GM15510 (cell line): ENCODE results near the gene CPA4.

ENCODE experiments used
- POLR2A ChIP-seq: IDR thresholded peaks from 3 replicates; pipeline ENCODE4 v1.6.1; 2011; ENCODE audit warnings: borderline replicate concordance; ENCODE audit not compliant: insufficient read length; ENCODE audit errors: extremely low read depth

CPA4 gene

DNA sequence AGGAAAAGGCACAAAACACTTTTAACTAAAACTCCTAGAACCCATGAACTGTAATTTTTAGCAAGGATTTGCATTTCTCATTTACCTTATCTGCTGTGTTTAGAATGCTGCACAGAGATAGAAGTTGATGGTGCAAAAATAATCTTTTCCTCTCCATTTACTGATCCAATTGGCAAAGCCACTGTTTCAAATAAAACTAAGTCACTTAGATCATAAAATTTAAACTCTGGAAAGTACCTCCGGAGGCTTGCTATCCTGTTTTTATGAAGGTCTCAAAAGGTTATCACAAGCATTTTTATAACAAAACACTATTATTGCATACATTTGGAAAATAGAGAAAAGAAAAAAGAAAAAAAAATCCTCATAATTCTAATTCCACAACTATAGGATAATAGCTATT is 18.7 kb upstream of the CPA4 start:
- no peak for TF ChIP-seq POLR2A

DNA sequence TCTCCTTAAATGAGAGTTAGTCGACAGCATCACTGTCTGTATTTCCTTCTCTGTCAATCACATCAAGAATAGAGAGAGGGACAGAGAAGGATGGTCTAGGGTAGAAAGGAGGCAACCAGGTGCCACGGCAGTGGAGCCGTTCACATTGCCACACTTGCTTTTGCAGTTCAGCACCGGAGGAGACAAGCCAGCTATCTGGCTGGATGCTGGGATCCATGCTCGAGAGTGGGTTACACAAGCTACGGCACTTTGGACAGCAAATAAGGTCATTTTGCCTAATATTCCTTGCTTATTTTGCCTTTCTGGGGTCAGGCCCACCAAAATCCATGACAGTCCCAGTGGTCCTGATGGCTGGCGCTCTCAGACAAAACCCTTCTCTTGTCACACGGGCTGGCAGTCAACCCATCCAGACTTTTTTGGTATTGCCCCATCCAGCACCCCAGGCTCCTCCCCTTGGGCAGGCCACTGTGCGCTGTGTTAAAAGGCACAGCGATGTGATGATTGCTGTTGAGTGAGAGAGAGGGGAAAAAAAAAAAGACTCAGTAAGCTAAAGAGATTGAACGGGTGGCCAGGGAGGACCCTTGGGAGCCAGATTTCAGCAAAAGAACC is 17.9 kb upstream of the CPA4 start:
- TF ChIP-seq POLR2A = no peak

DNA sequence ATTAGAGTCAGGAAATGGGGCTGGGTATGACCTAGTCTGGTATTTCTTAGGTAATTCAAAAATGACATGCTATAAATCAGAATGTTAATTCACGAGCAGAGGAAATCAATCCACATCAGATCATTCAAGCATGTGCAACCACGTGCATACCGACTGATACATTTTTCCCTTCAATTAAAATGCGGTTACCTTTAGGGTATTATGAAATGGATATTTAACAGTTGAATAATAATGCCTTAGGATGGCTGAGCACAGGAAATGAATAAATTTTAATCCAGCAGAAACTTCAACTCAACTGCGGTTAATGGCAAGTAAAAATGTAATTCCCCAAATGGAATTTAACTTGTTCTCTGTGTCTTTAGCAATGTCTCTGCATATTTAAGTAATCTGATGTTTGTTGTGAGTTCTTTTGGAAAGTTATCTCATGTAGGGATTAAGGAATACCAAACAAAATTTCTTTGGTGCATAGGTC is 17.1 kb upstream of the CPA4 start:
- TF ChIP-seq POLR2A = no peak

DNA sequence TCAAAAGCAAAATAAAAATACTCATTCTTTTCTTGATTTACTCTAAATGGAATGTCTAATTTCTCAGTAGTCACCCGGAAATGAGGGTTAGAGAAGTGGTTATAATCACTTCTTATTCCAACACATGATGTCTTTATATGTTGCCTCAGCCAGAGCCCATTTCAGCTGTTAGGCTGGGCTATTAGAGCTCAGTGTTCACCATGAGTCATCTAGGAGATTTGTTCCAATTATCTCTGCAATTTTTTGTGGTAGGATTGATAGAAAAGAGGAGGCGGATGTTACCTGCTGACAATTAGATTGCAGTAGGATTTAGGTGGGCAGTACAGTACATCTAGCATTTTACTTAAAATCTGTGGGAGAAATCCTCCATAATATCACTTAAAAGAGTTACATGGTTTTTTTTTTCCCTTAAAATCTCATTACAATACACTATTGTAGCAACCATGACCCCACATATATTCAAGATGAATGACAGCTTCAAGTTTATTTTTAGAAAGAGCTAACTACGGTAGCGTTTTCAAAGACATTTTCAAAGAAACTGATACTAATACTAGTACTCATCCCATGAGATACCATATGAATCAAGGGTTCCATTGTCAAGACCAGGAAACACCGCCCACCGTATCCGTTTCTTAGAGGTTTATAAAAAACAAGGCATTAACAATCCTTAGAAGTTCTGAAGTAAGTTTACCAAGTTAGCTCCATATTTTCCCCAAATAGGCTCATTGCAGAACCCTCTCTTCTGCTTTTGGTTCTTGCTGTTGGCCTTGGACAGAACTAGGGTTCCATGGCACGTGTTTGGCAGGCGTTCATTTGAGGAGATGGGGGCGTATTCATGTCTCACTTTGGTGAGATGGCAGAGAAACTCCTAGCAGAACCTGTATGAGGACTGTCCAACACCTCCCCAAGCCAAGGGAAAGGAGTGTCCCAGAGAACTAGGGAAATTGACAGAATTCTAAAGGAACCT is 15.9 kb upstream of the CPA4 start:
- TF ChIP-seq POLR2A = no peak

DNA sequence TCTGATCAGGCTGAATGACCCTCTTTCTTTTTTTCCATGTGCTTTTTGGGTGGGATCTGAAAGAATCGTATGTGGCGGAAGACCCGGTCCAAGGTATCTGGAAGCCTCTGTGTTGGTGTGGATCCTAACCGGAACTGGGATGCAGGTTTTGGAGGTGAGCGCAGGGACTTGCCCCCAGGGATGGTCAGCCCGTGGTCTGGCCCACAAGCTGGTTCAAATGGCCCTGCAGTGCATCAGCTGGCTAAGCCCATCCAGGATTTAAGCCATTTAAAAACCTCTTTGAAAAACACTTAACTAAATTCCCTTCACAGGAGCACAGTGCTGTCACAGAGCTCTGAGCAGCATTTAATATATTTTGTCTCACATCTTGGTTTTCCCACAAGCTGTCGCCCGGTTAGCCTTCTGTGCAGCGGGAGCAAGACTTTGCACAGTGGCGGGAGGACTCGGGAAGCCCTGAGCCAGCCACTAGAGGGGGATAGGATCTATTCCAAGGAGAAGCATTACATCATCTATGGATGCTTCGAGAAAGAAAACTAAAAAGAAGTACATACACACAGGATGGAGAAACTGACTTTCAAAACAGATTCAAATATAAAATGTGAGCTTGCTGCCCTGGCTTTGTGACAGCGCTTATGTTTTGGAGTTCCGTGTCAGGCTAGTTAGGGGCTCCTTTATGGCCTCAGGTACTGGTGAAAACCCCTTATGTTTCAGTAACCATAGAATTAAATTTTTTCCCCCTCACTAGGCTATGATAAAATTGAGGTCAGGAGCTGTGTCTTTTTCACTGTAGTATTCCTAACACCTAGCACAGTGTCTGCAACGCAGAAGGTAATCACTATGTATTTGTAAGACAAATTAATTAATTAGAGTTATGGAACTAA is 15.0 kb upstream of the CPA4 start:
- TF ChIP-seq POLR2A = no peak

DNA sequence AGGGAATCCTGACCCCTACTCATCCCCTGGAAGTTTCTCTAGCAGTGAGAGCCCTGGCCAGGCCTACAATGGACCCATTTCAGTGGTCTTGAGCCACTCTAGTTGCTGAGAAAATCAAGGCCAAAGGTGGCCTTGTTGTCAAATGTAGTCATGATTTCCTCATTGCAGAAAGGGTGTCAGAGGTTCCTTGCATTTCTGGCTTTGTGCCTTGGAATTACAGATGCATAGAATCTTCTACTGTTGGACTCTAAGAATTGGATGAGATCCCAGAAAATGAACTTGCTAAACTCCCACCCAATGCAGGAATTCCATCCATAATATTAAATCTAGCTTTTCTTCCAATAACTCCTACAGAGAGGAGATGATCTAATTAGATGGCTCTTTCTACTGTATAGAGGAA is 14.1 kb upstream of the CPA4 start:
- TF ChIP-seq POLR2A = no peak

DNA sequence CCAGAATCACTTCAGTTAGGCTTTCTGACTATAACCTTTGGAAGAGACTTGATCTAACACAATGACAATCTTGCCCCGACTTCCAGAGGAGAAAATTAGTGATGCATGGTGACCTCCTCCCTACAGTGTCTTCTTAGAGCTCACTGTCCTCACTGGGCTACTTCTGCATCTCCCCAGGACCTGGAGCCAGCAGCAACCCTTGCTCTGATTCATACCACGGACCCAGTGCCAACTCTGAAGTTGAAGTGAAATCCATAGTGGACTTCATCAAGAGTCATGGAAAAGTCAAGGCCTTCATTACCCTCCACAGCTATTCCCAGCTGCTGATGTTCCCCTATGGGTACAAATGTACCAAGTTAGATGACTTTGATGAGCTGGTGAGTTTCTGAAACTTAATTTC is 13.7 kb upstream of the CPA4 start:
- TF ChIP-seq POLR2A = no peak

DNA sequence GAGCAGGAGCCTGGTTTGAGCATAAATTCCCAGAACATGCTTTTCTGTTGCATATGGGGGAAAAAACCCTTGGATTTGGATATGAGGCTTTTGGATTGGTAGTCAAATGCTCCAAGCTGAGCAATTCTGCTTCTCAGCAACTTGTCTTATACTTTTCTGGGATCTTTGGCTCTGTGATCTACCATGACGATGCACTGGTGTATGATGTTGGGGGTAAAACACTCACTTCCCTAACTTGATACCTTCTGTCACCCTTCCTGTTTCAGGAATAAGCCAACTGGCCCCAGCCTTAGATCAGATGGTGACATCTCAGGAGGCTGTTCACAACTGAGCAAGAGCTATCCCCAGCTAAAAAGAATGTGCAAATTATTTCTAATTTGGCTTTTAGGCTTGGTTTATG is 13.1 kb upstream of the CPA4 start:
- no peak for TF ChIP-seq POLR2A

DNA sequence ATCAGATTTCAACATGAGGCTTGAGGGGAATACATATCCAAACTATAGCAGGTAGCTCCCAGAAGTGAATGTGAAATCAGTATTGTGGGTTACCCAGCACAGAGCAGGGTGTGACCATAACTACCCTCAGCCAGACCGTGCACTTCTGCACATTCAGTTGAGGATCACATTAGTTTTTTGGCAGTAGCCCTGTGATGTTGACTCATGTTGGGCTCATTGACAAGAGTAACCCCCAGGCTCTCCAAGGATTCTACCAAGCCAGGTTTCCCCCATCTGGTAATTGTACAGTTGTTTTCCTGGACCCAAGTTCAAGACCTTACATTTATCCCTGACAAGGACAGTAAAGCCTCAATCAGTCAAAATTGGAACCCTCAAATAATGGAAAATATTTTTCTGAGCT is 11.7 kb upstream of the CPA4 start:
- no peak for TF ChIP-seq POLR2A

DNA sequence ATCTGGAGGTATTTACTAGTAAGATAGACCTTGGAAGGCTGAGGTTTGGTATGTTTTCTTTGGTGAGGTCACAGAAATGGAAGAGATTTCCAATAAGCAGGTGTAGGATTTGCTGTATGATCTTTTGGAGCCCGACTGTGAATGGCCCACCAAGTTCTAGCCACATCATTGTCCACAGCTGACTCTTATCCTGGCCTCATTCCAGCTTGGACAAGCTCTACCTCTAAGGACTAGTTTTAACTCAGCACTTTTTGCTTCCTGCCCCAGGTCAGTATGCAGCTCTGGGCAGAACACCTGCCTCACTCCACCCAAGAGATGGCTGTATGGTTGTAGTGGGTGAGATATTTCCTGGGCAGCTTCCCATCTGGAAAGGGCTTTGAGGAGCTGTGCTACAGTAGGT is 6.1 kb upstream of the CPA4 start:
- no peak for TF ChIP-seq POLR2A

DNA sequence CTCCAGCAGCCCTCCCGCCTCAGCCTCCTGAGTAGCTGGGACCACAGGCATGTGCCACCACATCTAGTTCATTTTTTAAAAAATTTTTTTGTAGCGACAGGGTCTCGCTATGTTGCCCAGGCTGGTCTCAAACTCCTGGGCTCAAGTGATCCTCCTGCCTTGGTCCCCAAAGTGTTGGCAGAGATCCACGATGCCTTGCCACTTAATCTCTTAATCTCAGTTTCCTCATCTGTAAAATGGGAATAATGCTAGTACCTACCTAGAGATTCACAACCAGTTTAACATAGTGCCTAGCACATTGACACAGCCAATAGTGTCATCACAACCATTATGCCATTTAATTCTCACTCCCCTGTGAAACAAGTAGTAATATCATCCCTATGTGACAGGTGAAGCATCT is 4.8 kb upstream of the CPA4 start:
- no peak for TF ChIP-seq POLR2A

DNA sequence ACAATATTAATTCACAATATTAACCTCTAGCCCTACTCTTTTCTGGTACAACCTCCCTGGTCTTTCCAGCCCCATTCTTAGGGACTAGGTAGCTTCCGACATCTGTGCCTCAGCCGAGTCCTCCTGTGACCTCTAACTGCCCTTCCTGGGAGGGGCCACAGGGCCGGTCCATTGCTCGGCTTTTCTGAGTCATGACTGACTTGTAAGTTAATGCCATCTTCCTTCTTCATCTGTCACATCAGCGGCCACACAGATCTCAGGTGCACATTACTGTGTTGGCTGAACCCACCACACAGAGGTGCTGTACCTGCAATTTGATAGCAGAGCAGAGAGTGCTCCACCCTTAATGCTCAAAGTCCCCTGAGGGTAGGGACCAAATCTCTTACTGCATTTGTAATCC is 4.1 kb upstream of the CPA4 start:
- TF ChIP-seq POLR2A = no peak

DNA sequence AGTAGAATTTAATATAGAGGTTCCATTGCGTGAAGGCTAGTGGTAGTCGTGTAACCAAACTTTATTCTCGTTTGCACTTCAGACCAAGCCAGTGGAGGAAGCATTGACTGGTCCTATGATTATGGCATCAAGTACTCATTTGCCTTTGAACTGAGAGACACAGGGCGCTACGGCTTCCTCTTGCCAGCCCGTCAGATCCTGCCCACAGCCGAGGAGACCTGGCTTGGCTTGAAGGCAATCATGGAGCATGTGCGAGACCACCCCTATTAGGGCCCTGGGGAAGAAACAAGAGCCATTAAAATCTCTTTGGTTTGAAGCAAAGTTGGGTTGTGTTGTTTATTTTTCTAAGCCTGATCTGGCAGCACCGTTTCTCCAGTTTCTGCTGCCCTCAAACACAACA is 3.5 kb upstream of the CPA4 start:
- TF ChIP-seq POLR2A = no peak

DNA sequence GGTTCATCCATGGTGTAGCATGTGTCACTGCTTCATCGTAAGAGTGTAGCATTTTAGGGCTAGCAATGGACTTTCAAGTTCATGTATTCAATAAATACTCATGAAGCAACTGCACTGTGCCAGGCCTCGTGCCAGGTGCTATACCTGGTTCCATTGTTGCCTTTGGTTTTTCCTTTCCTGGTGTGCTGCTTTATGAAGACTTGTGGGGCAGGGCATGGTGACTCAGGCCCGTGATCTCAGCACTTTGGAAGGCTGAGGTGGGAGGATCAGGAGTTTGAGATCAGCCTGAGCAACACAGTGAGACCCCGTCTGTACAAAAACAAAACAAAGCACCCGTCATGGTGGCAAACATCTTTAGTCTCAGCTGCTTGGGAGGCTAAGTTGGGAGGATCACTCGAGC is 2.2 kb upstream of the CPA4 start:
- TF ChIP-seq POLR2A = no peak

DNA sequence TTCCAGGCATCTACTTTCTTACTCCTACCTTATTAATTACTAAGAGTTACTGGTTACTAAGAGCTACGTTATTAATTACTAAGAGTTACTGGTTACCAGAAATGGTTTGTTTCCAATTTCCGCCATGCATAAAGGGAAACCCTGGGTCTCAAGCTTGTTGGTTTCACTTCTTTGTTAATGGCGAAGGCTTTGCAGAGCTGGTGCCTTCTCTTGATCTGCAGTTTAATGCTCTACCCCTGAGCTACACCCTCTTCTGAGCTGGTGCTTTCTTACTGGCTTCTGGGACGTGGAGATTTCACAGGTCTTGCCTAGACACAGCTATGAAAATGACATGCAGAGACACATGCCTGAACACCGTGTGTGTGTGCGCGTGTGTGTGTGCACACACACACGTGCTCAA is 560 bp downstream of the CPA4 start:
- no peak for TF ChIP-seq POLR2A
